B cell (primary cell): Measurements from ENCODE around the gene S100PBP. TPM values are rescaled to one million over a fixed set of nuclear protein-coding genes. Genes with fewer than 3 reads are reported as not detected.

ENCODE experiments used
- ATAC-seq: fragments of 200-7000 bp; cut with Tn5 transposase; one replicate; pipeline ENCODE4 v1.10.0; 2021; ENCODE audit warnings: low read depth, mild to moderate bottlenecking, moderate number of reproducible peaks, moderate library complexity
- CTCF ChIA-PET: fragments of 350-600 bp; sonication (Branson Sonifier 250); formaldehyde crosslinking; loops from one replicate; lab custom pipeline; 2021; ENCODE audit warnings: antibody characterized with exemption, inconsistent platforms; lab: Charles Lee
- POLR2A ChIA-PET: fragments of 350-600 bp; sonication (Branson Sonifier 250); formaldehyde crosslinking; loops from one replicate; lab custom pipeline; 2021; ENCODE audit warnings: antibody characterized with exemption; lab: Charles Lee
- DNase-seq: peaks from one replicate; pipeline ENCODE4 v3.0.0; 2013
- H2AFZ ChIP-seq: 2 replicates; pipeline ENCODE4 v1.6.1; 2012; ENCODE audit warnings: mild to moderate bottlenecking, low read depth, low read length; ENCODE audit not compliant: insufficient read depth, poor library complexity, severe bottlenecking
- H3K27ac ChIP-seq, 2 donors: 1 replicate in 1 of 2; 2 replicates in 1 of 2; pipeline ENCODE4 v1.5.1; 2012 to 2013; ENCODE audit warnings: low read length in 2 of 2, mild to moderate bottlenecking in 2 of 2, moderate library complexity in 1 of 2
- H3K27me3 ChIP-seq, 4 experiments: fragments of 200-600 bp in 1 of 4; sonication (generic) in 1 of 4; replicated peaks in 1 of 4; 1 replicate in 2 of 4; 2 replicates in 2 of 4; pipeline versions ENCODE4 v1.6.1 to v1.7.0; 2013 to 2016; ENCODE audit warnings: low read length in 3 of 4, mild to moderate bottlenecking in 2 of 4, mixed read lengths in 1 of 4, moderate library complexity in 1 of 4; ENCODE audit not compliant: insufficient read depth in 4 of 4, control insufficient read depth in 3 of 4; ENCODE audit errors: control extremely low read depth in 1 of 4
- H3K36me3 ChIP-seq, 2 experiments: replicated peaks in 1 of 2; 1 replicate in 1 of 2; 2 replicates in 1 of 2; pipeline versions ENCODE4 v1.6.1 to v1.7.1; 2013; ENCODE audit warnings: low read length in 1 of 2; ENCODE audit not compliant: insufficient read depth in 2 of 2, control insufficient read depth in 1 of 2; ENCODE audit errors: control extremely low read depth in 1 of 2, extremely low read depth in 1 of 2
- H3K4me1 ChIP-seq, 2 donors: fragments of 200-600 bp in 1 of 2; sonication (generic) in 1 of 2; 1 replicate in 1 of 2; 2 replicates in 1 of 2; pipeline versions ENCODE4 v1.5.1 to v1.6.1; 2013 to 2017; ENCODE audit warnings: low read length in 2 of 2; ENCODE audit not compliant: control insufficient read depth in 2 of 2, insufficient read depth in 2 of 2
- H3K4me2 ChIP-seq: replicated peaks from 2 replicates; pipeline ENCODE3; 2012; ENCODE audit warnings: mild to moderate bottlenecking, low read depth, low read length; ENCODE audit not compliant: poor library complexity, severe bottlenecking
- H3K4me3 ChIP-seq, 5 experiments: fragments of 200-600 bp in 1 of 5; sonication (generic) in 1 of 5; 1 replicate in 3 of 5; 2 replicates in 2 of 5; pipeline versions ENCODE4 v1.5.1 to v1.7.0; 2011 to 2016; ENCODE audit warnings: low read length in 4 of 5, mild to moderate bottlenecking in 4 of 5, low read depth in 2 of 5, control low read depth in 1 of 5, moderate library complexity in 1 of 5; ENCODE audit not compliant: insufficient read depth in 1 of 5; ENCODE audit errors: control extremely low read depth in 1 of 5, extremely low read depth in 1 of 5
- H3K79me2 ChIP-seq: fragments of 200-600 bp; sonication (generic); one replicate; pipeline ENCODE4 v1.6.0; 2016; ENCODE audit warnings: low read length; ENCODE audit not compliant: control insufficient read depth, insufficient read depth
- H3K9ac ChIP-seq: fragments of 200-600 bp; sonication (generic); 2 replicates; pipeline ENCODE4 v1.6.1; 2017; ENCODE audit warnings: mild to moderate bottlenecking, low read length, moderate library complexity
- H3K9me3 ChIP-seq, 3 donors: one replicate each; pipeline versions ENCODE4 v1.6.1 to v1.7.1; 2013; ENCODE audit warnings: low read length in 2 of 3; ENCODE audit not compliant: control insufficient read depth in 2 of 3, insufficient read depth in 1 of 3; ENCODE audit errors: control extremely low read depth in 1 of 3
- H4K20me1 ChIP-seq: 2 replicates; pipeline ENCODE4 v1.6.0; 2012; ENCODE audit warnings: mild to moderate bottlenecking, low read length; ENCODE audit not compliant: insufficient read depth, control insufficient read depth, poor library complexity, severe bottlenecking
- H3K27ac Mint-ChIP-seq: one replicate; pipeline ENCODE4 v1.8.0; 2021; ENCODE audit warnings: mixed read lengths
- H3K27me3 Mint-ChIP-seq: one replicate; pipeline ENCODE4 v1.8.0; 2021; ENCODE audit warnings: mixed read lengths
- H3K4me1 Mint-ChIP-seq: one replicate; pipeline ENCODE4 v1.8.0; 2021; ENCODE audit warnings: mixed read lengths
- H3K4me3 Mint-ChIP-seq: one replicate; pipeline ENCODE4 v1.8.0; 2021; ENCODE audit warnings: mixed read lengths
- H3K9me3 Mint-ChIP-seq: one replicate; pipeline ENCODE4 v1.8.0; 2022; ENCODE audit warnings: mixed read lengths; ENCODE audit not compliant: insufficient read depth
- CTCF ChIP-seq: fragments of 200-600 bp; IDR thresholded peaks from one replicate; pipeline ENCODE4 v1.8.0; 2022; ENCODE audit warnings: antibody characterized with exemption, mild to moderate bottlenecking
- EZH2 ChIP-seq: IDR thresholded peaks from 2 replicates; pipeline ENCODE4 v1.6.1; 2012; ENCODE audit warnings: borderline replicate concordance, low read depth, mild to moderate bottlenecking, moderate library complexity, low read length; ENCODE audit not compliant: insufficient read depth, poor library complexity, severe bottlenecking
- WGBS: methylation state at CpG from one replicate; pipeline ENCODE4 v1.1.5; 2013; ENCODE audit warnings: missing lambda C conversion rate; ENCODE audit not compliant: insufficient coverage; 5-methylcytosine and 5-hydroxymethylcytosine counted together
- intact Hi-C: fragments of 100-400 bp; cut with micrococcal nuclease; formaldehyde crosslinking; loops from one replicate; pipeline ENCODE4 v1.10.0; 2022
- polyA plus RNA-seq: library from polyadenylated mRNA; depleted of rRNA; stranded (reverse); fragments of >200 nt; gene quantifications from 2 replicates; pipeline ENCODE4 v1.2.3, GENCODE V29; 2012
- total RNA-seq, 2 donors: library from RNA; stranded (reverse); fragments of 120-200 nt in 1 of 2; gene quantifications; 1 replicate in 1 of 2; 2 replicates in 1 of 2; pipeline versions ENCODE4 v1.2.3 to v1.2.4, GENCODE V29; 2013 to 2022

S100PBP gene
- total and polyA plus RNA-seq, 2 donors (not counting 1 experiment from before 2014, with no cell fraction given): 32.5 to 94.1 TPM

GRCh38 chr1:32855861-32856617 is 38.6 kb downstream of the S100PBP start:
- 99% methylated on average over 8 of the region's 13 CpGs for WGBS
- no peak for TF ChIP-seq CTCF
- no peak for TF ChIP-seq EZH2
- H3K4me3 Mint-ChIP-seq: no peak overlapping the region
- Histone ChIP-seq H3K36me3 (peaks cover 26 to 75% of the 10 kb centered on the region in 2 experiments), H3K9ac (no peak overlapping the region), H3K4me1 (no peaks in the 10 kb centered on the region), H4K20me1 (no peaks in the 10 kb centered on the region), H2AFZ (no peak overlapping the region), H3K4me3 (no peak overlapping the region), H3K79me2 (no peaks in the 10 kb centered on the region), H3K9me3 (no peaks in the 10 kb centered on the region), H3K4me2 (no peak overlapping the region), H3K27me3 (no peaks in the 10 kb centered on the region), H3K27ac (no peak overlapping the region)
- no peaks in the 10 kb centered on the region for H3K9me3 Mint-ChIP-seq
- no peak for DNase-seq
- ChIA-PET POLR2A (no interaction called here), CTCF (no interaction called here)
- no peaks in the 10 kb centered on the region for H3K4me1 Mint-ChIP-seq
- H3K27ac Mint-ChIP-seq: no peak overlapping the region
- intact Hi-C loops: no loop called here
- no peaks in the 10 kb centered on the region for H3K27me3 Mint-ChIP-seq
- no peak for ATAC-seq

- H3K9me3 ChIP-seq: no peaks in the 10 kb centered on the region
- H3K4me3 ChIP-seq: no peak overlapping the region
- Mint-ChIP-seq H3K4me1 (no peaks in the 10 kb centered on the region), H3K4me3 (no peak overlapping the region), H3K27ac (no peak overlapping the region), H3K9me3 (no peaks in the 10 kb centered on the region), H3K27me3 (no peaks in the 10 kb centered on the region)
- ATAC-seq (no peak), DNase-seq (no peak)
- no peaks in the 10 kb centered on the region for H3K4me1 ChIP-seq
- peaks cover 21 to 70% of the 10 kb centered on the region in 2 experiments for H3K36me3 ChIP-seq
- intact Hi-C loops: no loop called here
- H2AFZ ChIP-seq: no peak overlapping the region
- no peaks in the 10 kb centered on the region for H3K79me2 ChIP-seq
- no peak overlapping the region for H3K27ac ChIP-seq
- no peaks in the 10 kb centered on the region for H3K27me3 ChIP-seq
- no peak overlapping the region for H3K9ac ChIP-seq
- ChIA-PET CTCF (interaction anchor here (0.6 to 0.7 kb wide), 4 partner anchors 22 to 442 kb away, joined by 3 read pairs; no protein-coding TSS in a partner anchor), POLR2A (no interaction called here)
- no CpG with 5 or more reads among the region's 2 CpGs for WGBS
- no peaks in the 10 kb centered on the region for H4K20me1 ChIP-seq
- no peak overlapping the region for H3K4me2 ChIP-seq
- no peak for TF ChIP-seq CTCF
- TF ChIP-seq EZH2: no peak
These were observed 40.7 kb downstream of the S100PBP start for GRCh38 chr1:32858136-32858535.
